Right ventricle myocardium superior (tissue), 1 donor: ENCODE results near the gene MORF4L2. TPM values are rescaled to one million over a fixed set of nuclear protein-coding genes. Genes with fewer than 3 reads are reported as not detected.
A peak's percentile ranks its signal among the peaks of the same experiment; 100 is the strongest.
"Not testable (repeated sequence)": the region's sequence is repeated elsewhere in the genome, so short reads cannot be mapped to it uniquely, and the experiment has no call there.

Experiments
- ATAC-seq: fragments of 200-7000 bp; cut with Tn5 transposase; one replicate; pipeline ENCODE4 v1.9.1; 2020; ENCODE audit warnings: mild to moderate bottlenecking; ENCODE audit not compliant: poor library complexity
- DNase-seq: peaks from one replicate; pipeline ENCODE4 v3.0.0-alpha.2; 2020
- intact Hi-C: fragments of 100-400 bp; cut with DNase I; formaldehyde crosslinking; loops from one replicate; pipeline ENCODE4 v1.11.2; 2022
- total RNA-seq: library from RNA; stranded (reverse); fragmentation: NEBNext Ultra II Directional; extraction: Animal tissue kit (Norgen Biotek cat#: 25700); gene quantifications from one replicate; pipeline ENCODE4 v1.2.1, GENCODE V29; 2021
- donor health status: DM: no; HTN: yes; CAD: no; lungs with severe emphysema.

The MORF4L2 gene
- total RNA-seq, 1 donor from 2014 or later: 160 TPM

GRCh38 chrX:103644125-103644524 lies 42.4 kb downstream of the MORF4L2 start:
- intact Hi-C loops: no loop called here
- no peak for DNase-seq

GRCh38 chrX:103640401-103641155 lies 45.9 kb downstream of the MORF4L2 start:
- ATAC-seq (no peak), DNase-seq (no peak)
- intact Hi-C loops: no loop called here

More at GRCh38 chrX:103644125-103644524, 42.4 kb downstream of the MORF4L2 start:
- no peak for ATAC-seq

GRCh38 chrX:103638479-103639346 lies 47.8 kb downstream of the MORF4L2 start:
- intact Hi-C loops, DNase-seq, ATAC-seq: not testable (repeated sequence)

- intact Hi-C loops: no loop called here
- ATAC-seq (no peak), DNase-seq (no peak)
Measured at GRCh38 chrX:103637604-103638338, 48.7 kb downstream of the MORF4L2 start.

GRCh38 chrX:103635436-103635835 lies 51.1 kb downstream of the MORF4L2 start:
- intact Hi-C loops: no loop called here
- DNase-seq (no peak), ATAC-seq (no peak)

GRCh38 chrX:103631145-103631544 lies 55.4 kb downstream of the MORF4L2 start:
- intact Hi-C loops: no loop called here
- ATAC-seq (no peak), DNase-seq (no peak)

GRCh38 chrX:103630171-103630511 lies 56.4 kb downstream of the MORF4L2 start:
- DNase-seq (no peak), ATAC-seq (no peak)
- intact Hi-C loops: no loop called here

- ATAC-seq: peak; percentile 96
- DNase-seq: peak; percentile 76
- intact Hi-C loops: no loop called here
Measured at GRCh38 chrX:103629318-103630170, 57.0 kb downstream of the MORF4L2 start.

GRCh38 chrX:103628386-103629317 lies 57.8 kb downstream of the MORF4L2 start, which contains the start of gene TCEAL1:
TCEAL1 (plus strand) TSS chrX:103628975; CDS start chrX:103629917, 942 bp downstream.
- peak; percentile 83 for ATAC-seq
- intact Hi-C loops: no loop called here

GRCh38 chrX:103626855-103627254 lies 59.6 kb downstream of the MORF4L2 start:
- no peak for DNase-seq
- intact Hi-C loops: no loop called here
- ATAC-seq: no peak

More at GRCh38 chrX:103628386-103629317, 57.8 kb downstream of the MORF4L2 start, which contains the start of gene TCEAL1:
- peak; percentile 73 for DNase-seq

Other genes with a start within 250 kb of the MORF4L2 start
- not detected for gene RAB40A, start 167.2 kb downstream of the MORF4L2 start, total RNA-seq
- gene TCEAL4, start 101.2 kb downstream of the MORF4L2 start, total RNA-seq: 57.3 TPM
- 14.8 TPM for gene TCEAL3, start 78.7 kb downstream of the MORF4L2 start, total RNA-seq
- 19.2 TPM for gene TCEAL1, start 57.7 kb downstream of the MORF4L2 start, total RNA-seq
- gene TMEM31, start 24.2 kb upstream of the MORF4L2 start, total RNA-seq: not detected
- 10.0 TPM for gene PLP1, start 90.1 kb upstream of the MORF4L2 start, total RNA-seq
- 28.0 TPM for gene RAB9B, start 145.6 kb upstream of the MORF4L2 start, total RNA-seq